Measurements from ENCODE around the gene P3H1. TPM values are rescaled to one million over a fixed set of nuclear protein-coding genes. Genes with fewer than 3 reads are reported as not detected.
A peak's percentile ranks its signal among the peaks of the same experiment; 100 is the strongest.
"Not testable (repeated sequence)": the region's sequence is repeated elsewhere in the genome, so short reads cannot be mapped to it uniquely, and the experiment has no call there.

P3H1 gene
- total RNA-seq, result 44.4 and 51.9 TPM in 2 replicates

- DNase-seq (ENCODE audit: low read depth), result peak; percentile 77
- peak within 1 kb of the TSS; percentile 94 for H3K4me3 ChIP-seq (ENCODE audit: low read depth, low read length)
- TF ChIP-seq CTCF (conservative IDR thresholded peaks at IDR 0.05; ENCODE audit: low read depth, low read length), result no peak
These were observed at the start of gene P3H1, which contains the start of gene C1orf50 for GRCh38 chr1:42766741-42767509. P3H1 (minus strand) TSS chr1:42767028; CDS start chr1:42766971, 57 bp downstream. C1orf50 (plus strand) TSS chr1:42767249; CDS start chr1:42767312, 63 bp downstream.

DNA sequence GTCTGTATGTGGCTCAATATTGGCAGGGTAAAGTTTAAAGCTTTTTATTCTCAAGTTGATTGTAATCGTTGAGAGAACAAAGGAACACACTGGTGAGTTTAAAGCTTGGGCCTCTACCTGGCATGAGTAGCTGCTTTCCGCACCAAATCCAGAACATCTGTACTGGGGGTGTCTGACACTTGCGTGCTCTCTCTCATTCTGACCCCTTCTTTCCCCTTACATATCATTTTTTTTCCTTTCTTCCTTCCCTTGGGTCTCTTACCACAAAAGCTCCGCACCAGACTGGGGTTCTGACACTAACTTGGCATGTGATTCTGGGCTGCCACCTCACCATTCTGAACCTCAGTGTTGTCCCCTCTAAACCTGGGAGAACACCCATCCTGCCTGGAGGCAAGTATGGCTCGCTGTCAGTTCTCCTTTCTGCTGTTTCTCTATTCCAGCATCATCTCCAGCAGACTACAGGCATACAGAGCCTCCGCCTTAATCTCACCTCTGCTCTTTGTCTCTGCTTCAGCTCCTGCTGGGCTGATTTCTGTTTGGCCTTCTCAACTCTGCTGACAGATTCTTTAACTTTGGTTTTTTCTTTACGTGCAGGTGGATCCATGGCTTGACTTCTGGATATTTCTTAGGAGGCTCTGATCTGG, 49.2 kb upstream of the P3H1 start:
- peak overlapping the region; percentile 74 for H3K4me3 ChIP-seq (ENCODE audit: low read depth, low read length)
- TF ChIP-seq CTCF (conservative IDR thresholded peaks at IDR 0.05; ENCODE audit: low read depth, low read length), result no peak
- no peak for DNase-seq (ENCODE audit: low read depth)

DNA sequence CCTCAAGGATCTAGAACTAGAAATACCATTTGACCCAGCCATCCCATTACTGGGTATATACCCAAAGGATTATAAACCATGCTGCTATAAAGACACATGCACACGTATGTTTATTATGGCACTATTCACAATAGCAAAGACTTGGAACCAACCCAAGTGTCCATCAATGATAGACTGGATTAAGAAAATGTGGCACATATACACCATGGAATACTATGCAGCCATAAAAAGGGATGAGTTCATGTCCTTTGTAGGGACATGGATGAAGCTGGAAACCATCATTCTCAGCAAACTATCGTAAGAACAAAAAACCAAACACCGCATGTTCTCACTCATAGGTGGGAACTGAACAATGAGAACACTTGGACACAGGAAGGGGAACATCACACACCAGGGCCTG, 48.0 kb upstream of the P3H1 start:
- not testable (repeated sequence) for DNase-seq (ENCODE audit: low read depth); H3K4me3 ChIP-seq (ENCODE audit: low read depth, low read length)

GRCh38 chr1:42807056-42807668, 40.3 kb upstream of the P3H1 start:
- no peak for TF ChIP-seq CTCF (conservative IDR thresholded peaks at IDR 0.05; ENCODE audit: low read depth, low read length)
- no peak for DNase-seq (ENCODE audit: low read depth)
- no peak overlapping the region for H3K4me3 ChIP-seq (ENCODE audit: low read depth, low read length)

- no peak for DNase-seq (ENCODE audit: low read depth)
- TF ChIP-seq CTCF (conservative IDR thresholded peaks at IDR 0.05; ENCODE audit: low read depth, low read length), result no peak
- H3K4me3 ChIP-seq (ENCODE audit: low read depth, low read length), result no peak overlapping the region
These were observed 39.8 kb upstream of the P3H1 start for GRCh38 chr1:42806593-42806992.

DNA sequence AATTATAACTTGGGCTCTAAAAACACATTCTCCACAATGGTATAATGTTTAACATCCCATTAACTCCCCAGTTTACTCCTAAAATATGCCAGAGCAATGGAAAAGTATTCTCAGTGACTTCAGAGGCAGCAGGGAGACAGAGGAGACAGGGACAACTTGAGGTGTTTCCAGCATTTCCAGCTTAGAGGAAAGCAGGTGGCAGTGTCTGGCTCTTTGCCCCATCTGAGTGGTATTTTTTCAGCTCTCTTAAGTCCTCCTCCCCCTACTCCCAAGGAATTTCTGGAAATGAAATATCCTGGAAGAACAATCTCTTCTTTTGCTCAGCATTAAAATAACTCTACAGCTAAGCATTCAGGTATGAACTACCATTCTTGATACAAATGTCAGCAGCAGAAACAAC, 39.3 kb upstream of the P3H1 start:
- no peak for TF ChIP-seq CTCF (conservative IDR thresholded peaks at IDR 0.05; ENCODE audit: low read depth, low read length)
- no peak overlapping the region for H3K4me3 ChIP-seq (ENCODE audit: low read depth, low read length)
- DNase-seq (ENCODE audit: low read depth), result no peak

GRCh38 chr1:42801832-42802473, 35.1 kb upstream of the P3H1 start:
- no peak for DNase-seq (ENCODE audit: low read depth)
- no peak for TF ChIP-seq CTCF (conservative IDR thresholded peaks at IDR 0.05; ENCODE audit: low read depth, low read length)

More at GRCh38 chr1:42801832-42802473, 35.1 kb upstream of the P3H1 start:
- no peak overlapping the region for H3K4me3 ChIP-seq (ENCODE audit: low read depth, low read length)

Data from epithelial cell of proximal tubule (primary cell).